ENCODE results near the gene GGT7.
"Not testable (repeated sequence)": the region's sequence is repeated elsewhere in the genome, so short reads cannot be mapped to it uniquely, and the experiment has no call there.

GGT7 gene

GRCh38 chr20:34815636-34816035 lies 57.0 kb downstream of the GGT7 start:
- no peaks in the 10 kb centered on the region for H3K36me3 Mint-ChIP-seq (ENCODE audit: low read depth)
- DNase-seq (ENCODE audit: low spot score) = no peak
- peaks cover 3% of the 10 kb centered on the region for H3K4me1 Mint-ChIP-seq (ENCODE audit: low read depth)
- H3K27me3 Mint-ChIP-seq (ENCODE audit: low read depth) = no peaks in the 10 kb centered on the region
- H3K4me3 Mint-ChIP-seq = no peak overlapping the region
- H3K27ac Mint-ChIP-seq = no peak overlapping the region
- no peaks in the 10 kb centered on the region for H3K9me3 Mint-ChIP-seq

DNA sequence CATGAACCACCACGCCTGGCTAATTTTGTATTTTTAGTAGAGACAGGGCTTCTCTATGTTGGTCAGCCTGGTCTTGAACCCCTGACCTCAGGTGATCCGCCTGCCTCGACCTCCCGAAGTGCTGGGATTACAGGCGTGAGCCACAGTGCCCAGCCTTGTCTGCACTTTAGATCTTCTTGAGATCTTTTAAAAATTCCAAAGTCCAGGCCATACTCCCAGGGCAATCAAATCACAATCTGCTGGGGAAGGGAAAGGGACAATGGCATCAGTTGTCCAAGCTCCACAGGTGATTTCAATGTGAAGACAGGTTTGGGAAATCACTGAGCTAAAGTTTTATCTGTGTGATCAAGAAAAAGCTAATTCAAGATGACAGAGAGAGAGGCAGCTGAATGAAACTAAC lies 64.1 kb downstream of the GGT7 start:
- DNase-seq (ENCODE audit: low spot score) = no peak
- Mint-ChIP-seq H3K27me3 (ENCODE audit: low read depth) (no peaks in the 10 kb centered on the region), H3K4me3 (no peak overlapping the region), H3K9me3 (no peaks in the 10 kb centered on the region), H3K36me3 (ENCODE audit: low read depth) (no peaks in the 10 kb centered on the region), H3K4me1 (ENCODE audit: low read depth) (peaks cover 9% of the 10 kb centered on the region), H3K27ac (no peak overlapping the region)

- DNase-seq (ENCODE audit: low spot score); H3K27me3 Mint-ChIP-seq (ENCODE audit: low read depth); H3K36me3 Mint-ChIP-seq (ENCODE audit: low read depth); H3K4me3 Mint-ChIP-seq; H3K4me1 Mint-ChIP-seq (ENCODE audit: low read depth); H3K9me3 Mint-ChIP-seq; H3K27ac Mint-ChIP-seq: not testable (repeated sequence)
Observed at GRCh38 chr20:34807944-34808465, 64.7 kb downstream of the GGT7 start.

DNA sequence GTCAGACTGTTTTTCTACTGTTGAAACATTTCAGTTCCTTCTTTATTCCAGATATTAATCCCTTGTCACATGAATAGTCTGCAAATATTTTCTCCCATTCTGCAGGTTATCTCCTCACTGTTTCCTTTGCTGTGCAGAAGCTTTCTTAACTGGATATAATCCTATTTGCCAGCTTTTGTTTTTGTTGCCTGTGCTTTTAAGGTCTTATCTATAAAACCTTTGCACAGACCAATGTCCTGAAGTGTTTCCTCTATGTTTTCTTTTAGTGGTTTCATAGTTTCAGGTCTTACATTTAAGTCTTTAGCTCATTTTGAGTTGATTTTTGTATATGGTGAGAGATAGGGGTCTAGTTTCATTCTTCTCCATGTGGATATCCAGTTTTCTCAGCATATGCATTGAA lies 66.4 kb downstream of the GGT7 start:
- Mint-ChIP-seq H3K27me3 (ENCODE audit: low read depth) (no peaks in the 10 kb centered on the region), H3K9me3 (no peaks in the 10 kb centered on the region), H3K4me1 (ENCODE audit: low read depth) (peaks cover 13% of the 10 kb centered on the region), H3K4me3 (no peak overlapping the region), H3K27ac (no peak overlapping the region), H3K36me3 (ENCODE audit: low read depth) (peaks cover under 1% of the 10 kb centered on the region)
- DNase-seq (ENCODE audit: low spot score) = no peak

GRCh38 chr20:34798871-34799270 lies 73.8 kb downstream of the GGT7 start:
- H3K27ac Mint-ChIP-seq = no peak overlapping the region
- no peaks in the 10 kb centered on the region for H3K9me3 Mint-ChIP-seq
- DNase-seq (ENCODE audit: low spot score) = no peak
- peaks cover 11% of the 10 kb centered on the region for H3K4me1 Mint-ChIP-seq (ENCODE audit: low read depth)
- no peak overlapping the region for H3K4me3 Mint-ChIP-seq
- no peaks in the 10 kb centered on the region for H3K27me3 Mint-ChIP-seq (ENCODE audit: low read depth)
- peaks cover 2% of the 10 kb centered on the region for H3K36me3 Mint-ChIP-seq (ENCODE audit: low read depth)

DNA sequence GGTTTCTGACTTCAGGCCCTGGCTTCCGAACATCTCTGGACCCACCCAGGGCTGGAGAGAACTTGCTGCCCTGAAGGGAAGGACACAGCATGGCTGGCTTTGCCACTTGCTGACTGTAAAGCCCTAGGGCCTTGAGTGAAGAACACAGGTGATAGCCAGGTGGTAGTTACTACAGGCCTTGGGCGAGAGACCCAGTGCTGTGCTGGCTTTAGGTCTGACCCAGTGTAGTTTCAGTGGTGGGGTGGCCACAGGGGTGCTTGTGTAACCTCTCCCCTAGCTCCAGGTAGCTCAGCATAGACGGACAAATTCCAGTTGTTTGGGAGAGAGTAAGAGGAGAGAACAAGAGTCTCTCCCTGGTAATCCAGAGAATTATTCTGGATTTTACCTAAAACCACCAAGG lies 74.3 kb downstream of the GGT7 start:
- H3K27ac Mint-ChIP-seq = no peak overlapping the region
- H3K36me3 Mint-ChIP-seq (ENCODE audit: low read depth) = peaks cover 2% of the 10 kb centered on the region
- H3K4me3 Mint-ChIP-seq = no peak overlapping the region
- no peaks in the 10 kb centered on the region for H3K27me3 Mint-ChIP-seq (ENCODE audit: low read depth)
- no peak for DNase-seq (ENCODE audit: low spot score)
- no peaks in the 10 kb centered on the region for H3K9me3 Mint-ChIP-seq
- peaks cover 11% of the 10 kb centered on the region for H3K4me1 Mint-ChIP-seq (ENCODE audit: low read depth)

DNA sequence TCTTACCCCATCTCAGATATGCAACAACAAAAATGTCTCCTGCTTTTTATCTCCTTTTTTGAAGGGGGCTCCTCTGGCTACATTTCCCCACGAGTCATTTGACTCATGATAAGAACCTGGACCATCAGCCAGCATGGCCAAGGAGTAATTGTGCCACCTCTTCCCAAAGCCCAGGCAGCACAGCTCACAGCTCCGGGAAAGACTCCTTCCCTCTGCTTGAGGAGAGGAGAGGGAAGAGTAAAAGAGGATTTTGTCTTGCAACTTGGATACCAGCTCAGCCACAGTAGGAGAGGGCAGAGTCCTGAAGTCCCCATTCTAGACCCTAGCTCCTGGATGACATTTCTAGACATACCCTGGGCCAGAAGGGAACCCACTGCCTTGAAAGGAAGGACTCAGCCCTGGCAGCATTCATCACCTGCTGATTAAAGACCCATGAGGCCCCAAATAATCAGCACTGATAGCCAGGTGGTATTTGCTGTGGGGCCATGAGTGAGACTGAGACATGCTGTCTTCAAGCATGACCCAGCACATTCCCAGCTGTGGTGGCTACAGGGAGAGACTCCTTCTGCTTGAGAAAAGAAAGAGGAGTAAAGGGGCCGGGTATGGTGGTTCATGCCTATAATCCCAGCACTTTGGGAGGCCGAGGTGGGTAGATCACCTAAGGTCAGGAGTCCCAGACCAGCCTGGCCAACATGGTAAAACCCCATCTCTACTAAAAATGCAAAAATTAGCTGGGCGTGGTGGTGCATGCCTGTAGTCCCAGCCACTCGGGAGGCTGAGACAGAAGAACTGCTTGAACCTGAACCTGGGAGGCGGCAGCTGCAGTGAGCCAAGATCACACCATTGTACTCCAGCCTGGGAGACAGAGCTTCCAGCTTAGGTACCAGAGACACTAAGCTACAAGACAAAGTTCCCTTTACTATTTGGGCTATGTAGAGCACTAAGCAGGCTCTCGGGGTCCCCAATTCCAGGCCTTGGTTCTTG lies 75.4 kb downstream of the GGT7 start:
- no peak for DNase-seq (ENCODE audit: low spot score)
- no peaks in the 10 kb centered on the region for H3K27me3 Mint-ChIP-seq (ENCODE audit: low read depth)
- peaks cover 3% of the 10 kb centered on the region for H3K36me3 Mint-ChIP-seq (ENCODE audit: low read depth)
- no peak overlapping the region for H3K27ac Mint-ChIP-seq
- no peak overlapping the region for H3K4me3 Mint-ChIP-seq
- no peaks in the 10 kb centered on the region for H3K9me3 Mint-ChIP-seq
- H3K4me1 Mint-ChIP-seq (ENCODE audit: low read depth) = peaks cover 11% of the 10 kb centered on the region

Data from T-helper 2 cell treated with Interferon-gamma antibody and Interleukin-4, amounts not matched to agents 5 μg/mL and 100 μg/mL, for 36 hours (primary cell).